HL-60 (cell line): ENCODE data around the gene GID8.
"Not testable (repeated sequence)": the region's sequence is repeated elsewhere in the genome, so short reads cannot be mapped to it uniquely, and the experiment has no call there.

Source experiments
- GABPA ChIP-seq: IDR thresholded peaks from 2 replicates; pipeline ENCODE4 v1.6.1; 2012; ENCODE audit warnings: low read depth
- POLR2AphosphoS5 ChIP-seq: IDR thresholded peaks from 2 replicates; pipeline ENCODE4 v1.6.1; 2012; ENCODE audit warnings: low read depth
- REST ChIP-seq: IDR thresholded peaks from 2 replicates; pipeline ENCODE4 v1.6.1; 2012; ENCODE audit warnings: low read depth; ENCODE audit not compliant: insufficient replicate concordance
- SPI1 ChIP-seq: IDR thresholded peaks from 2 replicates; pipeline ENCODE4 v1.6.1; 2012; ENCODE audit warnings: low read depth, mild to moderate bottlenecking, borderline replicate concordance
- TF ChIP-seq, protein P1 (sequence below): IDR thresholded peaks from one replicate; pipeline ENCODE4 v1.5.1; 2011; ENCODE audit warnings: low read length, control low read depth, inconsistent platforms; ENCODE audit not compliant: insufficient read depth

- TF ChIP-seq, protein P1, sequence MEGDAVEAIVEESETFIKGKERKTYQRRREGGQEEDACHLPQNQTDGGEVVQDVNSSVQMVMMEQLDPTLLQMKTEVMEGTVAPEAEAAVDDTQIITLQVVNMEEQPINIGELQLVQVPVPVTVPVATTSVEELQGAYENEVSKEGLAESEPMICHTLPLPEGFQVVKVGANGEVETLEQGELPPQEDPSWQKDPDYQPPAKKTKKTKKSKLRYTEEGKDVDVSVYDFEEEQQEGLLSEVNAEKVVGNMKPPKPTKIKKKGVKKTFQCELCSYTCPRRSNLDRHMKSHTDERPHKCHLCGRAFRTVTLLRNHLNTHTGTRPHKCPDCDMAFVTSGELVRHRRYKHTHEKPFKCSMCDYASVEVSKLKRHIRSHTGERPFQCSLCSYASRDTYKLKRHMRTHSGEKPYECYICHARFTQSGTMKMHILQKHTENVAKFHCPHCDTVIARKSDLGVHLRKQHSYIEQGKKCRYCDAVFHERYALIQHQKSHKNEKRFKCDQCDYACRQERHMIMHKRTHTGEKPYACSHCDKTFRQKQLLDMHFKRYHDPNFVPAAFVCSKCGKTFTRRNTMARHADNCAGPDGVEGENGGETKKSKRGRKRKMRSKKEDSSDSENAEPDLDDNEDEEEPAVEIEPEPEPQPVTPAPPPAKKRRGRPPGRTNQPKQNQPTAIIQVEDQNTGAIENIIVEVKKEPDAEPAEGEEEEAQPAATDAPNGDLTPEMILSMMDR, result not testable (repeated sequence)
- not testable (repeated sequence) for TF ChIP-seq GABPA, REST, POLR2AphosphoS5, SPI1
These were observed 14.8 kb upstream of the GID8 start for GRCh38 chr20:62923059-62923668.
